Measurements from ENCODE around the gene WDTC1. TPM values are rescaled to one million over a fixed set of nuclear protein-coding genes. Genes with fewer than 3 reads are reported as not detected.

WDTC1 gene
- total and polyA plus RNA-seq, 2 of the 13 experiments (the other 11 are each of a cell fraction or from before 2014, with no cell fraction given): 5.5 TPM

DNA sequence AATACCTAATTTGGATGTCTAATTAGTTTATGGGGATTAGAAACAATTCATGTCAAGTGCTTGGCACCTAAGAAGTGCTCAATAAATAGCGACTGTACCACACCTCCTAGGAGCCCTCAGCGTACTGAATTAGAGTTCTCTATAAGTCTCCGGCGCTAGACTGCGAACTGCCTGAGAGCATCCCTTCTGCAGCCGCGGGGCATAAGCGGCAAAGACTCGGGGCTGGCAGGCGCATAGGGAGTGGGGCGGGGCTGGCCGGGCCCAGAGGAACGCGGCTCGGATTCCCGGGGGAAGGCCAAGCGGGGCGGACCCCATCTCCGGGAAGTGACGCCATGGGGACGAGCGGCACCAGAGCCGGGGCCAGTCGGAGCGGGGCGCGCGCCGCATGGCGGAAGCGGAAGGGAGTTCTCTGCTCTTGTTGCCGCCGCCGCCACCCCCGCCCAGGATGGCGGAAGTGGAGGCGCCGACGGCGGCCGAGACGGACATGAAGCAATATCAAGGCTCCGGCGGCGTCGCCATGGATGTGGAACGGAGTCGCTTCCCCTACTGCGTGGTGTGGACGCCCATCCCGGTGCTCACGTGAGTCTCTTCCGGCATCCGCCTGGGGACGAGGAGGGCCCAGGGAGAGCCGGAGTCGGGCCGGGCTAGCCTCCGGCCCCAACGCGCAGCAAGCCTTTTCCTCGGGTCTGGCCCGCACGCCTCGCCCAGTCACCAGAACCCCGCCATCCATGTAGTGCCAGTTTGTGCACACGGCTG is 87.6 kb downstream of the WDTC1 start, which contains the start of gene TMEM222 (continued):
- TF ChIP-seq HHEX (CRISPR knock-in tag; IDR thresholded peaks at IDR 0.05) (no peak), STAT6 (CRISPR knock-in tag; IDR thresholded peaks at IDR 0.05; ENCODE audit: borderline replicate concordance) (peak; percentile 90; the same call in 1 of the 2 replicates), CENPT (CRISPR knock-in tag; IDR thresholded peaks at IDR 0.05; ENCODE audit: low read depth) (no peak; the same call in 1 of the 2 replicates), HINFP (CRISPR knock-in tag; IDR thresholded peaks at IDR 0.05; ENCODE audit: low read depth) (0 out of 2 replicates have a peak, but pooled peaks have one; percentile 47), IKZF5 (CRISPR knock-in tag; IDR thresholded peaks at IDR 0.05) (peak; percentile 95), RBM39 (IDR thresholded peaks at IDR 0.05; ENCODE audit: low read depth, low read length, poor library complexity, severe bottlenecking) (peak; percentile 43), ZNF678 (CRISPR knock-in tag; IDR thresholded peaks at IDR 0.05) (no peak), ZNF337 (CRISPR knock-in tag; IDR thresholded peaks at IDR 0.05; ENCODE audit: borderline replicate concordance, low read depth) (no peak), HOXA3 (CRISPR knock-in tag; IDR thresholded peaks at IDR 0.05) (peak; percentile 97), NR3C1 (CRISPR knock-in tag; IDR thresholded peaks at IDR 0.05) (no peak), ZSCAN22 (CRISPR knock-in tag; IDR thresholded peaks at IDR 0.05) (no peak)
- TF ChIP-seq, protein P1, sequence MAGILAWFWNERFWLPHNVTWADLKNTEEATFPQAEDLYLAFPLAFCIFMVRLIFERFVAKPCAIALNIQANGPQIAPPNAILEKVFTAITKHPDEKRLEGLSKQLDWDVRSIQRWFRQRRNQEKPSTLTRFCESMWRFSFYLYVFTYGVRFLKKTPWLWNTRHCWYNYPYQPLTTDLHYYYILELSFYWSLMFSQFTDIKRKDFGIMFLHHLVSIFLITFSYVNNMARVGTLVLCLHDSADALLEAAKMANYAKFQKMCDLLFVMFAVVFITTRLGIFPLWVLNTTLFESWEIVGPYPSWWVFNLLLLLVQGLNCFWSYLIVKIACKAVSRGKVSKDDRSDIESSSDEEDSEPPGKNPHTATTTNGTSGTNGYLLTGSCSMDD (CRISPR knock-in tag; IDR thresholded peaks at IDR 0.05): no peak
- TF ChIP-seq, protein P2, sequence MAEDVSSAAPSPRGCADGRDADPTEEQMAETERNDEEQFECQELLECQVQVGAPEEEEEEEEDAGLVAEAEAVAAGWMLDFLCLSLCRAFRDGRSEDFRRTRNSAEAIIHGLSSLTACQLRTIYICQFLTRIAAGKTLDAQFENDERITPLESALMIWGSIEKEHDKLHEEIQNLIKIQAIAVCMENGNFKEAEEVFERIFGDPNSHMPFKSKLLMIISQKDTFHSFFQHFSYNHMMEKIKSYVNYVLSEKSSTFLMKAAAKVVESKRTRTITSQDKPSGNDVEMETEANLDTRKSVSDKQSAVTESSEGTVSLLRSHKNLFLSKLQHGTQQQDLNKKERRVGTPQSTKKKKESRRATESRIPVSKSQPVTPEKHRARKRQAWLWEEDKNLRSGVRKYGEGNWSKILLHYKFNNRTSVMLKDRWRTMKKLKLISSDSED (CRISPR knock-in tag; IDR thresholded peaks at IDR 0.05): no peak
- TF ChIP-seq, protein P3, sequence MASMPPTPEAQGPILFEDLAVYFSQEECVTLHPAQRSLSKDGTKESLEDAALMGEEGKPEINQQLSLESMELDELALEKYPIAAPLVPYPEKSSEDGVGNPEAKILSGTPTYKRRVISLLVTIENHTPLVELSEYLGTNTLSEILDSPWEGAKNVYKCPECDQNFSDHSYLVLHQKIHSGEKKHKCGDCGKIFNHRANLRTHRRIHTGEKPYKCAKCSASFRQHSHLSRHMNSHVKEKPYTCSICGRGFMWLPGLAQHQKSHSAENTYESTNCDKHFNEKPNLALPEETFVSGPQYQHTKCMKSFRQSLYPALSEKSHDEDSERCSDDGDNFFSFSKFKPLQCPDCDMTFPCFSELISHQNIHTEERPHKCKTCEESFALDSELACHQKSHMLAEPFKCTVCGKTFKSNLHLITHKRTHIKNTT (CRISPR knock-in tag; IDR thresholded peaks at IDR 0.05): no peak
- TF ChIP-seq, protein P4, sequence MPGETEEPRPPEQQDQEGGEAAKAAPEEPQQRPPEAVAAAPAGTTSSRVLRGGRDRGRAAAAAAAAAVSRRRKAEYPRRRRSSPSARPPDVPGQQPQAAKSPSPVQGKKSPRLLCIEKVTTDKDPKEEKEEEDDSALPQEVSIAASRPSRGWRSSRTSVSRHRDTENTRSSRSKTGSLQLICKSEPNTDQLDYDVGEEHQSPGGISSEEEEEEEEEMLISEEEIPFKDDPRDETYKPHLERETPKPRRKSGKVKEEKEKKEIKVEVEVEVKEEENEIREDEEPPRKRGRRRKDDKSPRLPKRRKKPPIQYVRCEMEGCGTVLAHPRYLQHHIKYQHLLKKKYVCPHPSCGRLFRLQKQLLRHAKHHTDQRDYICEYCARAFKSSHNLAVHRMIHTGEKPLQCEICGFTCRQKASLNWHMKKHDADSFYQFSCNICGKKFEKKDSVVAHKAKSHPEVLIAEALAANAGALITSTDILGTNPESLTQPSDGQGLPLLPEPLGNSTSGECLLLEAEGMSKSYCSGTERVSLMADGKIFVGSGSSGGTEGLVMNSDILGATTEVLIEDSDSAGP (CRISPR knock-in tag; IDR thresholded peaks at IDR 0.05; ENCODE audit: borderline replicate concordance): peak; percentile 95
